Cortex of kidney (tissue), 1 donor: ENCODE data around the gene BCL2.
"Not testable (repeated sequence)": the region's sequence is repeated elsewhere in the genome, so short reads cannot be mapped to it uniquely, and the experiment has no call there.

Source experiments
- DNase-seq: peaks from one replicate; lab custom pipeline; 2025; lab: John Stamatoyannopoulos, UW

Gene BCL2

GRCh38 chr18:63258749-63259566 is 60.6 kb downstream of the BCL2 start:
- no peak for DNase-seq

- no peak for DNase-seq
Observed at GRCh38 chr18:63257453-63257852, 62.1 kb downstream of the BCL2 start.

GRCh38 chr18:63255435-63255834 is 64.1 kb downstream of the BCL2 start:
- DNase-seq: no peak

- DNase-seq: no peak
Observed at GRCh38 chr18:63254716-63255399, 64.7 kb downstream of the BCL2 start.

- no peak for DNase-seq
Observed at GRCh38 chr18:63253428-63254372, 65.9 kb downstream of the BCL2 start.

- no peak for DNase-seq
Observed at GRCh38 chr18:63253014-63253413, 66.6 kb downstream of the BCL2 start.

- no peak for DNase-seq
Observed at GRCh38 chr18:63249771-63250170, 69.8 kb downstream of the BCL2 start.

GRCh38 chr18:63247926-63248325 is 71.6 kb downstream of the BCL2 start:
- DNase-seq: no peak

GRCh38 chr18:63247506-63247905 is 72.1 kb downstream of the BCL2 start:
- no peak for DNase-seq

GRCh38 chr18:63245600-63245999 is 74.0 kb downstream of the BCL2 start:
- no peak for DNase-seq

GRCh38 chr18:63244607-63245006 is 75.0 kb downstream of the BCL2 start:
- DNase-seq: no peak

GRCh38 chr18:63241760-63242159 is 77.8 kb downstream of the BCL2 start:
- DNase-seq: no peak

GRCh38 chr18:63241317-63241712 is 78.3 kb downstream of the BCL2 start:
- DNase-seq: no peak

- no peak for DNase-seq
Observed at GRCh38 chr18:63240531-63241316, 78.8 kb downstream of the BCL2 start.

- DNase-seq: no peak
Observed at GRCh38 chr18:63238693-63239075, 80.9 kb downstream of the BCL2 start.

- no peak for DNase-seq
Observed at GRCh38 chr18:63237881-63238692, 81.5 kb downstream of the BCL2 start.

GRCh38 chr18:63236921-63237846 is 82.4 kb downstream of the BCL2 start:
- no peak for DNase-seq

GRCh38 chr18:63236406-63236805 is 83.2 kb downstream of the BCL2 start:
- no peak for DNase-seq

- DNase-seq: not testable (repeated sequence)
Observed at GRCh38 chr18:63235920-63236319, 83.6 kb downstream of the BCL2 start.

- DNase-seq: no peak
Observed at GRCh38 chr18:63234841-63235240, 84.7 kb downstream of the BCL2 start.
